Mesendoderm (in vitro differentiated cells): ENCODE data around the gene VAMP8.

Experiments
- DNase-seq: peaks from one replicate; pipeline ENCODE4 v3.0.0; 2013
- H2AK5ac ChIP-seq: 2 replicates; pipeline ENCODE4 v1.6.1; 2013; ENCODE audit warnings: low read length, inconsistent platforms
- H2BK120ac ChIP-seq: 2 replicates; pipeline ENCODE4 v1.6.1; 2013; ENCODE audit warnings: low read depth, mild to moderate bottlenecking, low read length, moderate library complexity, mixed read lengths
- H2BK15ac ChIP-seq: replicated peaks from 2 replicates; pipeline ENCODE4 v1.6.1; 2013; ENCODE audit warnings: low read depth, mild to moderate bottlenecking, moderate library complexity
- H2BK5ac ChIP-seq: 2 replicates; pipeline ENCODE4 v1.6.1; 2013; ENCODE audit warnings: low read length, inconsistent platforms
- H3K18ac ChIP-seq: 2 replicates; pipeline ENCODE4 v1.6.1; 2013; ENCODE audit warnings: mild to moderate bottlenecking, low read length, mixed read lengths
- H3K23ac ChIP-seq: one replicate; pipeline ENCODE4 v1.6.1; 2013; ENCODE audit warnings: low read length
- H3K27ac ChIP-seq: 2 replicates; pipeline ENCODE4 v1.5.1; 2013; ENCODE audit warnings: low read depth, mild to moderate bottlenecking, inconsistent platforms, low read length, moderate library complexity
- H3K27me3 ChIP-seq: 2 replicates; pipeline ENCODE4 v1.6.1; 2013; ENCODE audit warnings: low read length, control low read depth, mild to moderate bottlenecking, inconsistent platforms; ENCODE audit not compliant: insufficient read depth, poor library complexity
- H3K36me3 ChIP-seq: 2 replicates; pipeline ENCODE4 v1.6.1; 2013; ENCODE audit warnings: low read length, inconsistent platforms; ENCODE audit not compliant: control insufficient read depth, insufficient read depth
- H3K4ac ChIP-seq: one replicate; pipeline ENCODE4 v1.6.1; 2013; ENCODE audit warnings: low read depth, mild to moderate bottlenecking, low read length, moderate library complexity
- H3K4me1 ChIP-seq: 2 replicates; pipeline ENCODE4 v1.6.1; 2013; ENCODE audit warnings: low read depth, low read length, inconsistent platforms; ENCODE audit not compliant: control insufficient read depth
- H3K4me2 ChIP-seq: 2 replicates; pipeline ENCODE4 v1.6.1; 2013; ENCODE audit warnings: low read length
- H3K4me3 ChIP-seq: 2 replicates; pipeline ENCODE4 v1.5.1; 2013; ENCODE audit warnings: mild to moderate bottlenecking, low read length
- H3K56ac ChIP-seq: one replicate; pipeline ENCODE4 v1.6.1; 2013; ENCODE audit warnings: low read length
- H3K79me1 ChIP-seq: 2 replicates; pipeline ENCODE4 v1.6.1; 2013; ENCODE audit warnings: low read length, inconsistent platforms
- H3K79me2 ChIP-seq: 2 replicates; pipeline ENCODE4 v1.6.1; 2013; ENCODE audit warnings: mild to moderate bottlenecking, low read length; ENCODE audit not compliant: control insufficient read depth, insufficient read depth
- H3K9ac ChIP-seq: 2 replicates; pipeline ENCODE4 v1.6.1; 2013; ENCODE audit warnings: low read length, inconsistent platforms
- H4K5ac ChIP-seq: one replicate; pipeline ENCODE4 v1.6.1; 2013; ENCODE audit warnings: low read length
- H4K8ac ChIP-seq: one replicate; pipeline ENCODE4 v1.6.1; 2013; ENCODE audit warnings: low read depth, mild to moderate bottlenecking, control low read depth, low read length, moderate library complexity
- WGBS: extraction: QIAGEN DNeasy Blood & Tissue Kit; methylation state at CpG from one replicate; pipeline ENCODE4 v1.1.7; 2013; ENCODE audit warnings: low lambda C conversion rate, missing lambda C conversion rate; ENCODE audit not compliant: insufficient coverage; ENCODE audit errors: extremely low coverage; 5-methylcytosine and 5-hydroxymethylcytosine counted together

VAMP8 gene

GRCh38 chr2:85594715-85595300 lies 17.4 kb downstream of the VAMP8 start:
- Histone ChIP-seq H2BK5ac (no peak overlapping the region), H3K36me3 (peaks cover 8% of the 10 kb centered on the region), H3K23ac (no peak overlapping the region), H2BK15ac (no peak overlapping the region), H3K4me1 (peaks cover 2% of the 10 kb centered on the region), H4K5ac (no peak overlapping the region), H2AK5ac (no peak overlapping the region), H3K4ac (peak overlapping the region; percentile 25), H3K9ac (peak overlapping the region; percentile 90), H3K56ac (peak overlapping the region; percentile 94), H3K27me3 (no peaks in the 10 kb centered on the region), H3K4me2 (peak overlapping the region; percentile 88), H3K18ac (peak overlapping the region; percentile 76), H3K79me2 (peaks cover 15% of the 10 kb centered on the region), H3K79me1 (peaks cover 18% of the 10 kb centered on the region), H2BK120ac (no peak overlapping the region), H3K4me3 (peak overlapping the region; percentile 85), H3K27ac (peak overlapping the region; percentile 51), H4K8ac (no peak overlapping the region)
- no peak for DNase-seq
- WGBS, result no CpG with 5 or more reads among the region's 13 CpGs

GRCh38 chr2:85595301-85596025 lies 18.1 kb downstream of the VAMP8 start, which contains the start of gene RNF181:
Gene RNF181 (plus strand): TSS chr2:85595745. CDS start chr2:85595764, 19 bp downstream.
- Histone ChIP-seq H3K4me3 (peak within 1 kb of the TSS; percentile 85), H3K56ac (peak within 1 kb of the TSS; percentile 94), H4K8ac (no peak within 1 kb of the TSS), H2BK5ac (peak within 1 kb of the TSS; percentile 57), H3K79me2 (peaks cover 15% of the 10 kb centered on the region), H3K4me1 (peaks cover 2% of the 10 kb centered on the region), H3K79me1 (peaks cover 18% of the 10 kb centered on the region), H2AK5ac (no peak within 1 kb of the TSS), H3K27ac (peak within 1 kb of the TSS; percentile 51), H3K27me3 (no peaks in the 10 kb centered on the region), H3K36me3 (peaks cover 8% of the 10 kb centered on the region), H3K9ac (peak within 1 kb of the TSS; percentile 90), H2BK120ac (no peak within 1 kb of the TSS), H4K5ac (no peak within 1 kb of the TSS), H2BK15ac (no peak within 1 kb of the TSS), H3K4me2 (peak within 1 kb of the TSS; percentile 92), H3K4ac (peak within 1 kb of the TSS; percentile 58), H3K23ac (no peak within 1 kb of the TSS), H3K18ac (peak within 1 kb of the TSS; percentile 76)
- WGBS, result no CpG with 5 or more reads among the region's 47 CpGs
- DNase-seq, result peak; percentile 99

GRCh38 chr2:85596026-85596333 lies 18.6 kb downstream of the VAMP8 start:
- Histone ChIP-seq H4K5ac (no peak overlapping the region), H3K56ac (peak overlapping the region; percentile 92), H3K4me1 (peaks cover 2% of the 10 kb centered on the region), H3K23ac (no peak overlapping the region), H2BK120ac (no peak overlapping the region), H3K4me2 (peak overlapping the region; percentile 92), H2BK5ac (peak overlapping the region; percentile 27), H2BK15ac (no peak overlapping the region), H3K4ac (peak overlapping the region; percentile 58), H3K36me3 (peaks cover 8% of the 10 kb centered on the region), H3K27me3 (no peaks in the 10 kb centered on the region), H3K79me1 (peaks cover 18% of the 10 kb centered on the region), H3K9ac (peak overlapping the region; percentile 85), H3K18ac (peak overlapping the region; percentile 51), H4K8ac (no peak overlapping the region), H2AK5ac (no peak overlapping the region), H3K27ac (no peak overlapping the region), H3K4me3 (peak overlapping the region; percentile 77), H3K79me2 (peaks cover 15% of the 10 kb centered on the region)
- WGBS, result no CpG with 5 or more reads among the region's 10 CpGs
- no peak for DNase-seq

- Histone ChIP-seq H2BK120ac (no peak overlapping the region), H3K79me1 (peaks cover 20% of the 10 kb centered on the region), H3K4me1 (peaks cover 4% of the 10 kb centered on the region), H3K4me2 (peak overlapping the region; percentile 92), H3K36me3 (peaks cover 8% of the 10 kb centered on the region), H2BK5ac (no peak overlapping the region), H3K18ac (no peak overlapping the region), H3K9ac (peak overlapping the region; percentile 85), H3K23ac (no peak overlapping the region), H2BK15ac (no peak overlapping the region), H3K79me2 (peaks cover 15% of the 10 kb centered on the region), H3K4ac (no peak overlapping the region), H3K27me3 (no peaks in the 10 kb centered on the region), H4K5ac (no peak overlapping the region), H3K27ac (no peak overlapping the region), H2AK5ac (no peak overlapping the region), H3K56ac (peak overlapping the region; percentile 92), H4K8ac (no peak overlapping the region), H3K4me3 (peak overlapping the region; percentile 77)
- WGBS, result no CpG with 5 or more reads among the region's 3 CpGs
- no peak for DNase-seq
Observed at GRCh38 chr2:85596486-85597143, 19.2 kb downstream of the VAMP8 start.

- H3K4me1 ChIP-seq, result peaks cover 5% of the 10 kb centered on the region
- no peak overlapping the region for H3K56ac ChIP-seq
- no peak overlapping the region for H3K9ac ChIP-seq
- no peak overlapping the region for H2BK120ac ChIP-seq
- no peak overlapping the region for H2BK5ac ChIP-seq
- H3K4me2 ChIP-seq, result no peak overlapping the region
- H3K18ac ChIP-seq, result no peak overlapping the region
- no peak overlapping the region for H3K27ac ChIP-seq
- H2AK5ac ChIP-seq, result no peak overlapping the region
- peaks cover 22% of the 10 kb centered on the region for H3K79me1 ChIP-seq
- no peak overlapping the region for H3K4ac ChIP-seq
- H3K23ac ChIP-seq, result no peak overlapping the region
- H4K5ac ChIP-seq, result no peak overlapping the region
- H3K79me2 ChIP-seq, result peaks cover 15% of the 10 kb centered on the region
- no CpG with 5 or more reads among the region's 5 CpGs for WGBS
- no peaks in the 10 kb centered on the region for H3K27me3 ChIP-seq
- peaks cover 8% of the 10 kb centered on the region for H3K36me3 ChIP-seq
- DNase-seq, result no peak
- H3K4me3 ChIP-seq, result no peak overlapping the region
- no peak overlapping the region for H4K8ac ChIP-seq
- H2BK15ac ChIP-seq, result no peak overlapping the region
Observed at GRCh38 chr2:85597241-85597640, 19.9 kb downstream of the VAMP8 start.
